ENCODE results near the gene PFKFB2.

- TF ChIP-seq CTCF (IDR thresholded peaks at IDR 0.05; ENCODE audit: low read depth, low read length) (no peak), EZH2phosphoT487 (IDR thresholded peaks at IDR 0.05; ENCODE audit: low read depth) (no peak)
Measured at GRCh38 chr1:207019161-207019560, 33.9 kb upstream of the PFKFB2 start.

Measured in OCI-LY3 (cell line).